T-helper 2 cell treated with Interferon-gamma antibody and Interleukin-4, amounts not matched to agents 5 μg/mL and 100 μg/mL, for 36 hours (primary cell): ENCODE results near the gene ZSWIM4.
A peak's percentile ranks its signal among the peaks of the same experiment; 100 is the strongest.

Experiments
- DNase-seq: peaks from one replicate; pipeline ENCODE4 v3.0.0; 2021; ENCODE audit warnings: low spot score
- H3K27ac Mint-ChIP-seq: one replicate; pipeline ENCODE4 v1.8.0; 2021; ENCODE audit warnings: mild to moderate bottlenecking, mixed read lengths
- H3K27me3 Mint-ChIP-seq: one replicate; pipeline ENCODE4 v1.8.0; 2021; ENCODE audit warnings: low read depth, mixed read lengths
- H3K36me3 Mint-ChIP-seq: one replicate; pipeline ENCODE4 v1.8.0; 2021; ENCODE audit warnings: low read depth, mixed read lengths
- H3K4me1 Mint-ChIP-seq: one replicate; pipeline ENCODE4 v1.8.0; 2021; ENCODE audit warnings: low read depth, mixed read lengths
- H3K4me3 Mint-ChIP-seq: one replicate; pipeline ENCODE4 v1.8.0; 2022; ENCODE audit warnings: mild to moderate bottlenecking, moderate library complexity, mixed read lengths
- H3K9me3 Mint-ChIP-seq: one replicate; pipeline ENCODE4 v1.8.0; 2021; ENCODE audit warnings: mixed read lengths

The ZSWIM4 gene

GRCh38 chr19:13807421-13808021, 12.3 kb downstream of the ZSWIM4 start:
- no peak overlapping the region for H3K27ac Mint-ChIP-seq
- H3K4me1 Mint-ChIP-seq = no peaks in the 10 kb centered on the region
- H3K27me3 Mint-ChIP-seq = no peaks in the 10 kb centered on the region
- H3K9me3 Mint-ChIP-seq = no peaks in the 10 kb centered on the region
- no peak overlapping the region for H3K4me3 Mint-ChIP-seq
- H3K36me3 Mint-ChIP-seq = peaks cover 4% of the 10 kb centered on the region
- no peak for DNase-seq

DNA sequence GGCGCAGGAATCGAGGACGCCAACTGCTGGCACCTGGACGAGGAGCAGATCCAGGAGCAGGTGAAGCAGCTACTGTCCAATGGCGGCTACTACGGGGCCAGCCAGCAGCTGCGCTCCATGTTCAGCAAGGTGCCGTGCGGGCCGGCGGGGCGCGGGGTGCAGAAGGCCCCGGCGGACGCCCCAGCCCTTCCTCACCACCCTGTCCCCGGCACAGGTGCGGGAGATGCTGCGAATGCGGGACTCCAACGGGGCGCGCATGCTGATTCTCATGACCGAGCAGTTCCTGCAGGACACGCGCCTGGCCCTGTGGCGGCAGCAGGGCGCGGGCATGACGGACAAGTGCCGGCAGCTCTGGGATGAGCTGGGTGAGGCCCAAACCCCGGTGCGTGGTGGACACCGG, 13.6 kb downstream of the ZSWIM4 start:
- Mint-ChIP-seq H3K27me3 (no peaks in the 10 kb centered on the region), H3K4me1 (no peaks in the 10 kb centered on the region), H3K36me3 (peaks cover 6% of the 10 kb centered on the region), H3K4me3 (no peak overlapping the region), H3K27ac (no peak overlapping the region), H3K9me3 (no peaks in the 10 kb centered on the region)
- DNase-seq = no peak

GRCh38 chr19:13812544-13812943, 17.3 kb downstream of the ZSWIM4 start:
- Mint-ChIP-seq H3K9me3 (no peaks in the 10 kb centered on the region), H3K4me1 (peaks cover 3% of the 10 kb centered on the region), H3K27ac (no peak overlapping the region), H3K36me3 (peaks cover 5% of the 10 kb centered on the region), H3K4me3 (no peak overlapping the region), H3K27me3 (no peaks in the 10 kb centered on the region)
- DNase-seq = no peak

DNA sequence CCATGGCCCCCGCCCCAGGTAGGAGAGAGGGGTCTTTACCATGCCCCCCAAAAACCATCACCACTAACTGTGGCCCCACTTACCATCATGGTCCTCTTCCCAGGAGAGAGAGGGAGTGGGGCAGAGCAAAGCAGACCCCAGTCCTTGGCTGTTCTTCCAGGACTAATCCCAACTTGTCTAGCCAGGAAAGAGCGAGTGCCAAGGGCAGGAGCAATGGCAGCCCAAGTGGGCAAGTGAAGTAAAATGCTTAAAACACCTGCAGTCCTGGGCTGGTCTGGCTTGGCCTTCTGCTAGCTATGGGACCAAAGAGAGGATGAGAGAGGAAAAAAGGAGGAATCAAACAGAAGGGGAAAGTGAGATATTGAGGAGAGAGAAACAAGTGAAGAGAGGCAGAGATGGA, 17.9 kb downstream of the ZSWIM4 start:
- Mint-ChIP-seq H3K27ac (no peak overlapping the region), H3K9me3 (no peaks in the 10 kb centered on the region), H3K36me3 (peaks cover 5% of the 10 kb centered on the region), H3K27me3 (no peaks in the 10 kb centered on the region), H3K4me3 (no peak overlapping the region), H3K4me1 (peaks cover 3% of the 10 kb centered on the region)
- no peak for DNase-seq

DNA sequence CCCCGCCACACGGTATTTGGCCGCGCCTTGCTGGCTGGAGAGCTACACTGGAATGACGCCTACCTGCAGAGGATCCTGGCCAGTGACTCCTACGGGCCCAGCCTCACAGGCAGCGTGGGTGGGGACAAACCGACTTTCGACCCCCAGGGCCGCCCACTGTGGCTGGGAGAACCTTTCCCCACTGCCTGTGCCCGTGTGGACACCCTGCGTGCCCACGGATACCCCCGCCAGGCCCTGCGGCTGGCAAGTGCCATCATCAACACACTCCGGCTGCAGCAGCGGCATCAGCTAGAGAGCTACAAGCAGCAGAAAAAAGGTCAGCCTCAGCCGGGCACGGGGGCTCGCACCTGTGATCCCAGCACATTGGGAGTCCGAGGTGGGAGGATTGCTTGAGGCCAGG, 19.3 kb downstream of the ZSWIM4 start:
- no peak overlapping the region for H3K27ac Mint-ChIP-seq
- H3K27me3 Mint-ChIP-seq = no peaks in the 10 kb centered on the region
- DNase-seq = no peak
- no peaks in the 10 kb centered on the region for H3K9me3 Mint-ChIP-seq
- peaks cover 5% of the 10 kb centered on the region for H3K4me1 Mint-ChIP-seq
- peaks cover 5% of the 10 kb centered on the region for H3K36me3 Mint-ChIP-seq
- no peak overlapping the region for H3K4me3 Mint-ChIP-seq

GRCh38 chr19:13817018-13817614, 21.9 kb downstream of the ZSWIM4 start:
- Mint-ChIP-seq H3K27ac (no peak overlapping the region), H3K36me3 (peaks cover 5% of the 10 kb centered on the region), H3K4me1 (peaks cover 5% of the 10 kb centered on the region), H3K9me3 (no peaks in the 10 kb centered on the region), H3K4me3 (no peak overlapping the region), H3K27me3 (no peaks in the 10 kb centered on the region)
- no peak for DNase-seq

GRCh38 chr19:13817615-13818371, 22.6 kb downstream of the ZSWIM4 start:
- peak overlapping the region; percentile 52 for H3K27ac Mint-ChIP-seq
- H3K4me1 Mint-ChIP-seq = peaks cover 5% of the 10 kb centered on the region
- no peaks in the 10 kb centered on the region for H3K27me3 Mint-ChIP-seq
- no peaks in the 10 kb centered on the region for H3K9me3 Mint-ChIP-seq
- H3K36me3 Mint-ChIP-seq = peaks cover 5% of the 10 kb centered on the region
- DNase-seq = no peak
- peak overlapping the region; percentile 24 for H3K4me3 Mint-ChIP-seq

GRCh38 chr19:13819238-13819637, 24.0 kb downstream of the ZSWIM4 start:
- DNase-seq = no peak
- H3K27me3 Mint-ChIP-seq = no peaks in the 10 kb centered on the region
- H3K36me3 Mint-ChIP-seq = peaks cover 4% of the 10 kb centered on the region
- H3K27ac Mint-ChIP-seq = no peak overlapping the region
- no peak overlapping the region for H3K4me3 Mint-ChIP-seq
- H3K4me1 Mint-ChIP-seq = peaks cover 5% of the 10 kb centered on the region
- H3K9me3 Mint-ChIP-seq = no peaks in the 10 kb centered on the region

GRCh38 chr19:13821292-13821691, 26.0 kb downstream of the ZSWIM4 start:
- Mint-ChIP-seq H3K4me3 (no peak overlapping the region), H3K27me3 (no peaks in the 10 kb centered on the region), H3K4me1 (peaks cover 5% of the 10 kb centered on the region), H3K9me3 (no peaks in the 10 kb centered on the region), H3K27ac (no peak overlapping the region), H3K36me3 (peaks cover 8% of the 10 kb centered on the region)
- DNase-seq = no peak

DNA sequence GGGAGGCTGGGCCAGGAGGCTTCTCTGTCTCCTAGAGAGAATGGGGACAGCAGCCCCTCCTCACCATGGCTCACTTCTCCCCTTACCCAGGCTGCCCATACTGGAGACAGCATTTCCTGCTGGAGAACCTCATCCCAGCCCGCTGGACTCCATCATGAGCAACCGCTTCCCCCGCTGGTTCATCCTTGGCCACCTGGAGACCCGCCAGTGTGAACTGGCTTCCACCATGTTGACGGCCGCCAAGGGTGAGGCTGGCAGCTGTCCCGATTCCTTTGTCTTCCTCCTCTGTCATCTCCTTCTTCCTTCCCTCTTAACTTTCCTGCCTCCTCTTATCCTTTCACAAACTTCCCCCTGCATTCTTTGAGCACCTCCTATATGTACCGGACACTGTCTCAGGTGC, 28.0 kb downstream of the ZSWIM4 start:
- Mint-ChIP-seq H3K27ac (peak overlapping the region; percentile 22), H3K27me3 (no peaks in the 10 kb centered on the region), H3K9me3 (no peaks in the 10 kb centered on the region), H3K4me3 (no peak overlapping the region), H3K36me3 (peaks cover 8% of the 10 kb centered on the region), H3K4me1 (peaks cover 2% of the 10 kb centered on the region)
- no peak for DNase-seq

GRCh38 chr19:13823901-13824300, 28.7 kb downstream of the ZSWIM4 start:
- peak overlapping the region; percentile 72 for H3K27ac Mint-ChIP-seq
- no peaks in the 10 kb centered on the region for H3K27me3 Mint-ChIP-seq
- no peaks in the 10 kb centered on the region for H3K9me3 Mint-ChIP-seq

DNA sequence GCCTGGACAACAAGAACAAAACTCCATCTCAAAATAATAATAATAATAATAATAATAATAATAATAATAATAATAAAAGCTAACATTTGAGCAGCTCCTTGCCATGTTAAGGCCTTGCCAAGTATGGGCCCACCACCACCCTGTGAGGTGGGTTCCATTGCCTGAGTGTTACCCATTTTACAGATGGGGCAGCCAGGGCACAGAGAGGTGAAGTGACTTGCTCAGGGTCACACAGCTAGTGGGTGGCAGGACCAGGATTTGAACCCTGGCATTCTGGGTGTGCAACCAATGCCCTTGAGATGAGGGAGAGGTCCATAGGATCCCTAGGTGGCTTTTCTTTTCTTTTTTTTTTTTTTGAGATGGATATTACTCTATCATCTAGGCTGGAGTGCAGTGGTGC, 29.5 kb downstream of the ZSWIM4 start:
- no peaks in the 10 kb centered on the region for H3K27me3 Mint-ChIP-seq

More at GRCh38 chr19:13823901-13824300, 28.7 kb downstream of the ZSWIM4 start:
- Mint-ChIP-seq H3K4me3 (no peak overlapping the region), H3K4me1 (no peaks in the 10 kb centered on the region), H3K36me3 (peaks cover 9% of the 10 kb centered on the region)
- no peak for DNase-seq

GRCh38 chr19:13825489-13826441, 30.5 kb downstream of the ZSWIM4 start:
- H3K36me3 Mint-ChIP-seq = peaks cover 9% of the 10 kb centered on the region

More for the DNA sequence above, 29.5 kb downstream of the ZSWIM4 start:
- Mint-ChIP-seq H3K9me3 (no peaks in the 10 kb centered on the region), H3K36me3 (peaks cover 9% of the 10 kb centered on the region), H3K4me3 (no peak overlapping the region), H3K27ac (no peak overlapping the region), H3K4me1 (no peaks in the 10 kb centered on the region)
- no peak for DNase-seq

More at GRCh38 chr19:13825489-13826441, 30.5 kb downstream of the ZSWIM4 start:
- no peak for DNase-seq
- H3K27me3 Mint-ChIP-seq = no peaks in the 10 kb centered on the region
- no peaks in the 10 kb centered on the region for H3K9me3 Mint-ChIP-seq
- no peak overlapping the region for H3K4me3 Mint-ChIP-seq
- no peaks in the 10 kb centered on the region for H3K4me1 Mint-ChIP-seq
- H3K27ac Mint-ChIP-seq = peak overlapping the region; percentile 16
